Measurements from ENCODE around the gene TRIM44. TPM values are rescaled to one million over a fixed set of nuclear protein-coding genes. Genes with fewer than 3 reads are reported as not detected.
"Not testable (repeated sequence)": the region's sequence is repeated elsewhere in the genome, so short reads cannot be mapped to it uniquely, and the experiment has no call there.

TRIM44 gene
- total and polyA plus RNA-seq, 2 donors (not counting 3 experiments of a cell fraction or from before 2014, with no cell fraction given): 31.7 to 72.0 TPM

GRCh38 chr11:35667257-35667656 is 4.7 kb downstream of the TRIM44 start:
- ChIA-PET CTCF (no interaction called here), POLR2A (no interaction called here)
- H3K4me2 ChIP-seq (ENCODE audit: insufficient read depth, low read length): no peak overlapping the region
- no peak overlapping the region for H3K4me3 ChIP-seq (replicated peaks in 1 of 3; ENCODE audit: insufficient read depth in 1 of 3, low read depth in 1 of 3, low read length in 3 of 3)
- H2AFZ ChIP-seq (ENCODE audit: low read depth, low read length): no peak overlapping the region
- no peaks in the 10 kb centered on the region for H3K9me3 ChIP-seq (replicated peaks; ENCODE audit: control insufficient read depth, insufficient read depth, low read length)
- no peak for TF ChIP-seq POLR2A (IDR thresholded peaks at IDR 0.05; ENCODE audit: low read depth, low read length)
- TF ChIP-seq POLR2AphosphoS5 (IDR thresholded peaks at IDR 0.05; ENCODE audit: insufficient read depth, low read depth, low read length): no peak
- no peak for TF ChIP-seq MAX (IDR thresholded peaks at IDR 0.05; ENCODE audit: insufficient read depth, insufficient read length)
- no peak for TF ChIP-seq MYC (IDR thresholded peaks at IDR 0.05; ENCODE audit: low read depth, low read length)
- no peak for TF ChIP-seq GATA2 (IDR thresholded peaks at IDR 0.05; ENCODE audit: insufficient read depth, insufficient read length, low read depth, low read length)
- no peak for TF ChIP-seq EZH2 (IDR thresholded peaks at IDR 0.05; ENCODE audit: borderline replicate concordance, low read depth, low read length, severe bottlenecking)
- no peak for TF ChIP-seq JUN (IDR thresholded peaks at IDR 0.05; ENCODE audit: borderline replicate concordance, insufficient read depth, insufficient read length, low read depth)
- no peak for TF ChIP-seq CTCF (IDR thresholded peaks at IDR 0.05; ENCODE audit: extremely low read depth in 1 of 2, insufficient read depth in 1 of 2, low read depth in 1 of 2, low read length in 2 of 2)
- no peak for TF ChIP-seq FOS (IDR thresholded peaks at IDR 0.05; ENCODE audit: borderline replicate concordance, insufficient read depth, low read length)
- intact Hi-C loops (cut with micrococcal nuclease) (no loop called here), dilution Hi-C loops (cut with MboI; ENCODE audit: extremely low pct_ligation_motif_present, low sequenced_read_pairs) (no loop called here)
- peaks cover 70% of the 10 kb centered on the region for H3K79me2 ChIP-seq (ENCODE audit: control insufficient read depth, insufficient read depth, low read length)
- no peaks in the 10 kb centered on the region for H3K27me3 ChIP-seq (ENCODE audit: control insufficient read depth in 2 of 2, insufficient read depth in 2 of 2, low read length in 2 of 2)
- FAIRE-seq: no peak
- BruUV-seq (replicated peaks): no TSS peak
- no peaks in the 10 kb centered on the region for H3K9me1 ChIP-seq (replicated peaks; ENCODE audit: control insufficient read depth, extremely low read depth, insufficient read depth, low read length)
- H3K27ac ChIP-seq (ENCODE audit: insufficient read depth, low read depth, low read length): no peak overlapping the region
- H3K9ac ChIP-seq (replicated peaks; ENCODE audit: extremely low read depth, insufficient read depth, low read length): no peak overlapping the region
- H3K4me1 ChIP-seq (ENCODE audit: control insufficient read depth, extremely low read depth, insufficient read depth, low read length): peaks cover 20% of the 10 kb centered on the region
- no peak for DNase-seq (ENCODE audit: low read depth, low spot score)
- peaks cover 2% of the 10 kb centered on the region for H4K20me1 ChIP-seq (replicated peaks; ENCODE audit: control insufficient read depth, extremely low read depth, insufficient read depth, low read length)
- peaks cover 0 to 3% of the 10 kb centered on the region in 2 experiments for H3K36me3 ChIP-seq (ENCODE audit: control insufficient read depth in 2 of 2, extremely low read depth in 1 of 2, insufficient read depth in 2 of 2, low read length in 2 of 2)

- FAIRE-seq; H4K20me1 ChIP-seq (replicated peaks; ENCODE audit: control insufficient read depth, extremely low read depth, insufficient read depth, low read length); intact Hi-C loops (cut with micrococcal nuclease); H3K9ac ChIP-seq (replicated peaks; ENCODE audit: extremely low read depth, insufficient read depth, low read length); H3K27ac ChIP-seq (ENCODE audit: insufficient read depth, low read depth, low read length); H2AFZ ChIP-seq (ENCODE audit: low read depth, low read length); BruUV-seq (replicated peaks); H3K9me3 ChIP-seq (replicated peaks; ENCODE audit: control insufficient read depth, insufficient read depth, low read length); H3K4me2 ChIP-seq (ENCODE audit: insufficient read depth, low read length); H3K27me3 ChIP-seq (ENCODE audit: control insufficient read depth in 2 of 2, insufficient read depth in 2 of 2, low read length in 2 of 2); dilution Hi-C loops (cut with MboI; ENCODE audit: extremely low pct_ligation_motif_present, low sequenced_read_pairs); H3K9me1 ChIP-seq (replicated peaks; ENCODE audit: control insufficient read depth, extremely low read depth, insufficient read depth, low read length); H3K4me3 ChIP-seq (replicated peaks in 1 of 3; ENCODE audit: insufficient read depth in 1 of 3, low read depth in 1 of 3, low read length in 3 of 3); DNase-seq (ENCODE audit: low read depth, low spot score); POLR2A ChIA-PET; H3K36me3 ChIP-seq (ENCODE audit: control insufficient read depth in 2 of 2, extremely low read depth in 1 of 2, insufficient read depth in 2 of 2, low read length in 2 of 2): not testable (repeated sequence)
- H3K4me1 ChIP-seq (ENCODE audit: control insufficient read depth, extremely low read depth, insufficient read depth, low read length): peaks cover 15% of the 10 kb centered on the region
- peaks cover 77% of the 10 kb centered on the region for H3K79me2 ChIP-seq (ENCODE audit: control insufficient read depth, insufficient read depth, low read length)
- CTCF ChIA-PET: interaction anchor here (1.3 kb wide), 1 partner anchor 154 kb away, joined by 4 read pairs; no protein-coding TSS in a partner anchor
Observed at GRCh38 chr11:35668350-35668749, 5.8 kb downstream of the TRIM44 start.
